ENCODE measurements around the gene NUDT14. TPM values are rescaled to one million over a fixed set of nuclear protein-coding genes. Genes with fewer than 3 reads are reported as not detected.

The NUDT14 gene
- total and polyA plus RNA-seq, 2 donors from 2014 or later, result 48.6 to 59.1 TPM

DNA sequence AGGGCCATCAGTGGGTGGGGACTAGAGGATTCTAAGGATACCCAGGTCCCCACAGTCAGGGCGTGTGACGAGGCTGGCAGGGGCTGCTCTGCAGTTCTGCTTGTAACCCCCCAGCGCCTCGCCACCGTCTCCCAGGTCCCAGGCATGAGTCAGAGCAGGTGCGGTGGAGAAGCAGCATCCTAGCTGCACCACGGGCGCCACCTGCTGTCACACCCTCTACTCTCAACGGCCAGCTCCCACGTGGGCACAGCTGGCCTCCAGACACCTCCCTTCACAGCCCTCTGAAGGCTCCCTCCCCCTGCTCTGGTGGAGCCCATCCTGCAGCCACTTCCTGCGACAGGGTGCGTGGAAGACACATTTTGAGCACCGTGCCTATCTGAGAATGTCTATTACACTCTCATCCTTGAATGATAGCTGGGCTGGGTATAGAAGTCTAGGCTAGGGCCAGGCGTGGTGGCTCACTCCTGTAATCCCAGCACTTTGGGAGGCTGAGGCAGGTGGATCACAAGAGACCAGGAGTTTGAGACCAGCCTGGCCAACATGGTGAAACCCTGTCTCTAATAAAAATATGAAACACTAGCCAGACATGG lies 6.9 kb upstream of the NUDT14 start:
- no peak for FAIRE-seq
- no peak for DNase-seq
- no peaks in the 10 kb centered on the region for H3K4me1 ChIP-seq (ENCODE audit: control insufficient read depth in 2 of 3, insufficient read depth in 2 of 3, low read depth in 1 of 3, low read length in 3 of 3)
- H3K9me3 ChIP-seq (ENCODE audit: control insufficient read depth in 2 of 3, insufficient read depth in 1 of 3, low read length in 3 of 3), result no peaks in the 10 kb centered on the region
- H3K4me3 ChIP-seq (ENCODE audit: low read length in 3 of 3), result no peak overlapping the region
- H3K27ac ChIP-seq (ENCODE audit: low read depth in 2 of 2, low read length in 2 of 2), result no peak overlapping the region
- no peak overlapping the region for H3K9ac ChIP-seq (ENCODE audit: low read length in 3 of 3)
- TF ChIP-seq, protein P1, sequence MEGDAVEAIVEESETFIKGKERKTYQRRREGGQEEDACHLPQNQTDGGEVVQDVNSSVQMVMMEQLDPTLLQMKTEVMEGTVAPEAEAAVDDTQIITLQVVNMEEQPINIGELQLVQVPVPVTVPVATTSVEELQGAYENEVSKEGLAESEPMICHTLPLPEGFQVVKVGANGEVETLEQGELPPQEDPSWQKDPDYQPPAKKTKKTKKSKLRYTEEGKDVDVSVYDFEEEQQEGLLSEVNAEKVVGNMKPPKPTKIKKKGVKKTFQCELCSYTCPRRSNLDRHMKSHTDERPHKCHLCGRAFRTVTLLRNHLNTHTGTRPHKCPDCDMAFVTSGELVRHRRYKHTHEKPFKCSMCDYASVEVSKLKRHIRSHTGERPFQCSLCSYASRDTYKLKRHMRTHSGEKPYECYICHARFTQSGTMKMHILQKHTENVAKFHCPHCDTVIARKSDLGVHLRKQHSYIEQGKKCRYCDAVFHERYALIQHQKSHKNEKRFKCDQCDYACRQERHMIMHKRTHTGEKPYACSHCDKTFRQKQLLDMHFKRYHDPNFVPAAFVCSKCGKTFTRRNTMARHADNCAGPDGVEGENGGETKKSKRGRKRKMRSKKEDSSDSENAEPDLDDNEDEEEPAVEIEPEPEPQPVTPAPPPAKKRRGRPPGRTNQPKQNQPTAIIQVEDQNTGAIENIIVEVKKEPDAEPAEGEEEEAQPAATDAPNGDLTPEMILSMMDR (IDR thresholded peaks at IDR 0.05; ENCODE audit: borderline replicate concordance, extremely low read depth, insufficient read depth), result no peak
- intact Hi-C loops (cut with DNase I), result no loop called here
- H3K36me3 ChIP-seq (ENCODE audit: control insufficient read depth in 2 of 3, insufficient read depth in 3 of 3, low read length in 3 of 3), result no peaks in the 10 kb centered on the region
- no peaks in the 10 kb centered on the region for H3K27me3 ChIP-seq (ENCODE audit: control insufficient read depth, insufficient read depth, low read length)

DNA sequence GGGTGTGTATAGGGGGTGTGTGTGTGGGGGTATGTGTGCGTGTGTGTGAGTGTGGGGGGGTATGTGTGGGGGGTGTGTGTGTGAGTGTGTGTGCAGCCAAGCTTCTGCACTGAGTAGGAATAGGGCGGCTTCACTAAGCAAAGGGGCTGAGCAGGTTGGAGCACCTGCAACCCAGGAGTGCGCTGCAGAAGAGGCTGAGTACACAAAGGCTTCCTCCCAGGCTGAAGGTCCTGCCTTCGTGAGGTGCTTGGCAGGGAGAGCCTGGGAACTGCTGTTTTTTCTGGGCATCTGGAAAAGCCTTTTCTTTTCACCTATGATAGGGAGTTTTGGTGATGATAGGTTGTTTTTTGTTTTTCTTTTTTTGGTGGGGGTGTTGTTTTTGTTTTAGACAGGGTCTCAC lies 6.0 kb upstream of the NUDT14 start:
- H3K9me3 ChIP-seq (ENCODE audit: control insufficient read depth in 2 of 3, insufficient read depth in 1 of 3, low read length in 3 of 3), result no peaks in the 10 kb centered on the region
- TF ChIP-seq, protein P1 (IDR thresholded peaks at IDR 0.05; ENCODE audit: borderline replicate concordance, extremely low read depth, insufficient read depth), result no peak
- no peak for FAIRE-seq
- H3K4me1 ChIP-seq (ENCODE audit: control insufficient read depth in 2 of 3, insufficient read depth in 2 of 3, low read depth in 1 of 3, low read length in 3 of 3), result no peaks in the 10 kb centered on the region
- H3K27ac ChIP-seq (ENCODE audit: low read depth in 2 of 2, low read length in 2 of 2), result no peak overlapping the region
- intact Hi-C loops (cut with DNase I), result no loop called here
- H3K4me3 ChIP-seq (ENCODE audit: low read length in 3 of 3), result no peak overlapping the region
- no peak overlapping the region for H3K9ac ChIP-seq (ENCODE audit: low read length in 3 of 3)
- no peak for DNase-seq
- H3K36me3 ChIP-seq (ENCODE audit: control insufficient read depth in 2 of 3, insufficient read depth in 3 of 3, low read length in 3 of 3), result no peaks in the 10 kb centered on the region
- no peaks in the 10 kb centered on the region for H3K27me3 ChIP-seq (ENCODE audit: control insufficient read depth, insufficient read depth, low read length)

GRCh38 chr14:105185973-105186372 lies 4.9 kb upstream of the NUDT14 start:
- no peaks in the 10 kb centered on the region for H3K9me3 ChIP-seq (ENCODE audit: control insufficient read depth in 2 of 3, insufficient read depth in 1 of 3, low read length in 3 of 3)
- intact Hi-C loops (cut with DNase I), result no loop called here
- H3K4me1 ChIP-seq (ENCODE audit: control insufficient read depth in 2 of 3, insufficient read depth in 2 of 3, low read depth in 1 of 3, low read length in 3 of 3), result peaks cover 0 to 3% (median 0%) of the 10 kb centered on the region in 3 donors
- TF ChIP-seq, protein P1 (IDR thresholded peaks at IDR 0.05; ENCODE audit: borderline replicate concordance, extremely low read depth, insufficient read depth), result no peak
- H3K27ac ChIP-seq (ENCODE audit: low read depth in 2 of 2, low read length in 2 of 2), result no peak overlapping the region
- no peak for FAIRE-seq
- H3K9ac ChIP-seq (ENCODE audit: low read length in 3 of 3), result no peak overlapping the region
- H3K36me3 ChIP-seq (ENCODE audit: control insufficient read depth in 2 of 3, insufficient read depth in 3 of 3, low read length in 3 of 3), result no peaks in the 10 kb centered on the region
- DNase-seq, result no peak
- H3K27me3 ChIP-seq (ENCODE audit: control insufficient read depth, insufficient read depth, low read length), result no peaks in the 10 kb centered on the region
- no peak overlapping the region for H3K4me3 ChIP-seq (ENCODE audit: low read length in 3 of 3)

GRCh38 chr14:105185001-105185400 lies 3.9 kb upstream of the NUDT14 start:
- TF ChIP-seq, protein P1 (IDR thresholded peaks at IDR 0.05; ENCODE audit: borderline replicate concordance, extremely low read depth, insufficient read depth), result no peak
- Histone ChIP-seq H3K36me3 (ENCODE audit: control insufficient read depth in 2 of 3, insufficient read depth in 3 of 3, low read length in 3 of 3) (no peaks in the 10 kb centered on the region), H3K4me1 (ENCODE audit: control insufficient read depth in 2 of 3, insufficient read depth in 2 of 3, low read depth in 1 of 3, low read length in 3 of 3) (peaks cover 0 to 8% (median 0%) of the 10 kb centered on the region in 3 donors), H3K27ac (ENCODE audit: low read depth in 2 of 2, low read length in 2 of 2) (no peak overlapping the region), H3K27me3 (ENCODE audit: control insufficient read depth, insufficient read depth, low read length) (no peaks in the 10 kb centered on the region), H3K9ac (ENCODE audit: low read length in 3 of 3) (no peak overlapping the region), H3K4me3 (ENCODE audit: low read length in 3 of 3) (no peak overlapping the region), H3K9me3 (ENCODE audit: control insufficient read depth in 2 of 3, insufficient read depth in 1 of 3, low read length in 3 of 3) (no peaks in the 10 kb centered on the region)
- FAIRE-seq (no peak), DNase-seq (no peak)
- intact Hi-C loops (cut with DNase I), result no loop called here

Measured in kidney (tissue), 14 donors.